Astrocyte (in vitro differentiated cells and primary cell): Measurements from ENCODE around the gene APOBEC3H. TPM values are rescaled to one million over a fixed set of nuclear protein-coding genes. Genes with fewer than 3 reads are reported as not detected.
A peak's percentile ranks its signal among the peaks of the same experiment; 100 is the strongest.

Source experiments
- DNase-seq: peaks from one replicate; pipeline ENCODE4 v3.0.0-alpha.2; 2010; ENCODE audit warnings: low read depth
- FAIRE-seq: peaks from 2 replicates; lab custom pipeline; 2011; peaks lifted over from hg19 to GRCh38; lab: Jason Lieb, UNC
- H2AFZ ChIP-seq: 2 replicates; pipeline ENCODE4 v1.6.0; 2012; ENCODE audit warnings: low read depth, low read length, inconsistent platforms
- H3K27ac ChIP-seq: 2 replicates; pipeline ENCODE4 v1.5.1; 2011; ENCODE audit warnings: low read depth, low read length, inconsistent platforms
- H3K27me3 ChIP-seq: 2 replicates; pipeline ENCODE4 v1.6.0; 2011; ENCODE audit warnings: low read length, inconsistent platforms; ENCODE audit not compliant: insufficient read depth
- H3K36me3 ChIP-seq: 2 replicates; pipeline ENCODE4 v1.5.1; 2011; ENCODE audit warnings: low read length, inconsistent platforms; ENCODE audit not compliant: insufficient read depth
- H3K4me1 ChIP-seq: 2 replicates; pipeline ENCODE4 v1.5.1; 2011; ENCODE audit warnings: low read length, inconsistent platforms; ENCODE audit not compliant: insufficient read depth
- H3K4me2 ChIP-seq: 2 replicates; pipeline ENCODE4 v1.6.0; 2012; ENCODE audit warnings: low read length, inconsistent platforms
- H3K4me3 ChIP-seq: 2 replicates; pipeline ENCODE4 v1.5.1; 2011; ENCODE audit warnings: low read depth, mild to moderate bottlenecking, low read length, inconsistent platforms; ENCODE audit not compliant: insufficient read depth
- H3K79me2 ChIP-seq: 2 replicates; pipeline ENCODE4 v1.6.0; 2012; ENCODE audit warnings: mild to moderate bottlenecking, low read length, inconsistent platforms; ENCODE audit not compliant: insufficient read depth
- H3K9ac ChIP-seq: 2 replicates; pipeline ENCODE4 v1.6.0; 2012; ENCODE audit warnings: mild to moderate bottlenecking, low read length, inconsistent platforms
- H3K9me3 ChIP-seq: 2 replicates; pipeline ENCODE4 v1.5.1; 2012; ENCODE audit warnings: low read depth, mild to moderate bottlenecking, low read length, inconsistent platforms; ENCODE audit not compliant: insufficient read depth
- H4K20me1 ChIP-seq: 2 replicates; pipeline ENCODE4 v1.6.0; 2012; ENCODE audit warnings: low read length, inconsistent platforms; ENCODE audit not compliant: insufficient read depth
- H3K27ac Mint-ChIP-seq: one replicate; pipeline ENCODE4 v1.8.0; 2021; ENCODE audit warnings: mild to moderate bottlenecking, mixed read lengths; ENCODE audit not compliant: unreplicated experiment
- H3K27me3 Mint-ChIP-seq: one replicate; pipeline ENCODE4 v1.8.0; 2021; ENCODE audit warnings: low read depth, mixed read lengths; ENCODE audit not compliant: unreplicated experiment
- H3K36me3 Mint-ChIP-seq: one replicate; pipeline ENCODE4 v1.8.0; 2021; ENCODE audit warnings: low read depth, mixed read lengths; ENCODE audit not compliant: unreplicated experiment
- H3K4me1 Mint-ChIP-seq: one replicate; pipeline ENCODE4 v1.8.0; 2021; ENCODE audit warnings: low read depth, mixed read lengths; ENCODE audit not compliant: unreplicated experiment
- H3K4me3 Mint-ChIP-seq: one replicate; pipeline ENCODE4 v1.8.0; 2021; ENCODE audit warnings: mild to moderate bottlenecking, moderate library complexity, mixed read lengths; ENCODE audit not compliant: unreplicated experiment
- H3K9me3 Mint-ChIP-seq: one replicate; pipeline ENCODE4 v1.8.0; 2021; ENCODE audit warnings: mild to moderate bottlenecking, mixed read lengths; ENCODE audit not compliant: unreplicated experiment
- EZH2 ChIP-seq: IDR thresholded peaks from 2 replicates; pipeline ENCODE4 v1.6.1; 2012; ENCODE audit warnings: mild to moderate bottlenecking, low read length, inconsistent platforms; ENCODE audit not compliant: insufficient read depth
- total RNA-seq: library from RNA; stranded (reverse); gene quantifications from 2 replicates; pipeline ENCODE4 v1.2.1, GENCODE V29; 2021
- TF ChIP-seq, protein P1 (sequence below): IDR thresholded peaks from 2 replicates; pipeline ENCODE4 v1.5.1; 2011; ENCODE audit warnings: low read depth, mild to moderate bottlenecking, inconsistent platforms, low read length, moderate library complexity; ENCODE audit not compliant: insufficient read depth

The APOBEC3H gene
- total RNA-seq, 1 donor from 2014 or later: 0.30 TPM

DNA sequence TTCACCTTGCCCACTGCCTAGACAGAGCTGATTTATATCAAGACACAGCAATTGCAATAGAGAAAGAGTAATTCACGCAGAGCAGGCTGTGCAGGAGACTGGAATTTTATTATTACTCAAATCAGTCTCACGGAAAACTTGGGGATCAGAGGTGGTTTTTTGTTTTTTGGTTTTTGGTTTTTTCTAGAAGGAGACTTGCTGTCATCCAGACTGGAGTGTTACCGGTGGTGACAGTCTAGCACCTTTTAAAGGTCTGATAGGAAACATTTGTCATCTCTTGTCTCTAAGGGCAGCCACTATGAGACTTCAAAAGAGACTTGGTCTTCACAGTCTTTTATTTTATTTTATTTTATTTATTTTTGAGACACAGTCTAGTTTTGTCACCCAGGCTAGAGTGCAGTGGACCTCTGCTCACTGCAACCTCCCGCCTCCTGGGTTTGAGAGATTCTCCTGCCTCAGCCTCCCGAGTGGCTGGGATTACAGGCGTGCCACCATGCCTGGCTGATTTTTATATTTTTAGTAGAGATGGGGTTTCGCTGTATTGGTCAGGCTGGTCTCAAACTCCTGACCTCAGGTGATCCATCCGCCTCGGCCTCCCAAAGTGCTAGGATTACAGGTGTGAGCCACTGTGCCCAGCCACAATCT is 19.1 kb downstream of the APOBEC3H start:
- no peak overlapping the region for H3K27ac ChIP-seq
- H3K27me3 ChIP-seq: peaks cover 49% of the 10 kb centered on the region
- H2AFZ ChIP-seq: no peak overlapping the region
- H3K79me2 ChIP-seq: no peaks in the 10 kb centered on the region
- peaks cover 2% of the 10 kb centered on the region for H3K9me3 Mint-ChIP-seq
- peaks cover 37% of the 10 kb centered on the region for H3K27me3 Mint-ChIP-seq
- no peak overlapping the region for H3K27ac Mint-ChIP-seq
- H4K20me1 ChIP-seq: no peaks in the 10 kb centered on the region
- no peak overlapping the region for H3K4me3 Mint-ChIP-seq
- no peak overlapping the region for H3K4me3 ChIP-seq
- no peaks in the 10 kb centered on the region for H3K4me1 ChIP-seq
- H3K9me3 ChIP-seq: no peaks in the 10 kb centered on the region
- FAIRE-seq (no peak), DNase-seq (no peak)
- no peak for TF ChIP-seq EZH2
- TF ChIP-seq, protein P1, sequence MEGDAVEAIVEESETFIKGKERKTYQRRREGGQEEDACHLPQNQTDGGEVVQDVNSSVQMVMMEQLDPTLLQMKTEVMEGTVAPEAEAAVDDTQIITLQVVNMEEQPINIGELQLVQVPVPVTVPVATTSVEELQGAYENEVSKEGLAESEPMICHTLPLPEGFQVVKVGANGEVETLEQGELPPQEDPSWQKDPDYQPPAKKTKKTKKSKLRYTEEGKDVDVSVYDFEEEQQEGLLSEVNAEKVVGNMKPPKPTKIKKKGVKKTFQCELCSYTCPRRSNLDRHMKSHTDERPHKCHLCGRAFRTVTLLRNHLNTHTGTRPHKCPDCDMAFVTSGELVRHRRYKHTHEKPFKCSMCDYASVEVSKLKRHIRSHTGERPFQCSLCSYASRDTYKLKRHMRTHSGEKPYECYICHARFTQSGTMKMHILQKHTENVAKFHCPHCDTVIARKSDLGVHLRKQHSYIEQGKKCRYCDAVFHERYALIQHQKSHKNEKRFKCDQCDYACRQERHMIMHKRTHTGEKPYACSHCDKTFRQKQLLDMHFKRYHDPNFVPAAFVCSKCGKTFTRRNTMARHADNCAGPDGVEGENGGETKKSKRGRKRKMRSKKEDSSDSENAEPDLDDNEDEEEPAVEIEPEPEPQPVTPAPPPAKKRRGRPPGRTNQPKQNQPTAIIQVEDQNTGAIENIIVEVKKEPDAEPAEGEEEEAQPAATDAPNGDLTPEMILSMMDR: no peak
- no peaks in the 10 kb centered on the region for H3K36me3 ChIP-seq
- H3K4me2 ChIP-seq: no peak overlapping the region
- no peaks in the 10 kb centered on the region for H3K36me3 Mint-ChIP-seq
- H3K4me1 Mint-ChIP-seq: no peaks in the 10 kb centered on the region
- no peak overlapping the region for H3K9ac ChIP-seq

DNA sequence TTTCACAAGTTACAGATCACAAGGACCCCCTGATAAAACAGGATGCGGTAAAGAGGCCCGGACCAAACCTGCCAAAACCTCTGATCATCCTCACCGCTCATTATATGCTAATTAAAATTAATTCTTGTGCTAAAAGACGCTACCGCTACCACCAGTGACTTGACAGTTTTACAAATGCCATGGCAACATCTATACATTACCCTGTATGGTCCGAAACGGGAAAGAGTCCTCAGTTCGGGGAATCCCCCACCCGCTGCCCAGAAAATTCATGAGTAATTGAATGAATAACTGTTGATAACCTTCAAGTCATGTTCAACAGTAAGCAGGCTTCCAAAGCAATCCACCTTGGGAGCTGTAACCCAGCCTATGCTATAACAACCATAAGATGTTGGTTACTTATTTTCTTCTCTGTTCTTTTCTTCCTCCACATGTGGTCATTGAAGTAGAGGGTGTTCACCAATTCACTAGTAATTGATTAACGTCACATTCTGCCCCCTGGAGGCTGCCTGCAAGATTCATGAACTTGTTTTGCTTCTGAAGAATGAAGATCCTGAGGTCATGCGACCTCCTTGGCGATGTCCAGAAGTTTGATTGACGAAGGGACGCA is 20.6 kb downstream of the APOBEC3H start:
- H2AFZ ChIP-seq: no peak overlapping the region
- H4K20me1 ChIP-seq: no peaks in the 10 kb centered on the region
- Mint-ChIP-seq H3K27ac (no peak overlapping the region), H3K4me3 (no peak overlapping the region), H3K9me3 (peaks cover 2% of the 10 kb centered on the region), H3K36me3 (no peaks in the 10 kb centered on the region), H3K27me3 (peaks cover 34% of the 10 kb centered on the region), H3K4me1 (no peaks in the 10 kb centered on the region)
- no peak for FAIRE-seq
- H3K9me3 ChIP-seq: no peaks in the 10 kb centered on the region
- H3K79me2 ChIP-seq: no peaks in the 10 kb centered on the region
- no peak overlapping the region for H3K4me2 ChIP-seq
- TF ChIP-seq EZH2: no peak
- TF ChIP-seq, protein P1: peak; percentile 44
- H3K4me1 ChIP-seq: no peaks in the 10 kb centered on the region
- DNase-seq: no peak
- H3K27me3 ChIP-seq: peaks cover 46% of the 10 kb centered on the region
- no peak overlapping the region for H3K4me3 ChIP-seq
- no peak overlapping the region for H3K27ac ChIP-seq
- no peak overlapping the region for H3K9ac ChIP-seq
- H3K36me3 ChIP-seq: no peaks in the 10 kb centered on the region

DNA sequence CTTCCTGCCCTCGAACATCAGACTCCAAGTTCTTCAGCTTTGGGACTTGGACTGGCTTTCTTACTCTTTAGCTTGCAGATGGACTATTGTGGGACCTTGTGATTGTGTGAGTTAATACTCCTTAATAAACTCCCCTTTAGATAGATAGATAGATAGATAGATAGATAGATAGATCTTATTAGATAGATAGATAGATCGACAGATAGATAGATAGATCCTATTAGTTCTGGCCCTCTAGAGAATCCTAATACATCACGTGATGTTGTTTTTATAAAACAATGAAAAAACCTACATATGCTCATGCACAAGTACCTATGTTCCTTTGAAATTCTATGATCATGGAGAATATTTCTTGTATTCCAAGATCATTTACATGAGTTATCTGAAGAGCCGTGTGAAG is 23.9 kb downstream of the APOBEC3H start:
- H2AFZ ChIP-seq: no peak overlapping the region
- no peaks in the 10 kb centered on the region for H3K79me2 ChIP-seq
- no peak overlapping the region for H3K4me3 ChIP-seq
- no peak overlapping the region for H3K4me3 Mint-ChIP-seq
- H3K36me3 Mint-ChIP-seq: no peaks in the 10 kb centered on the region
- no peak for FAIRE-seq
- H3K9ac ChIP-seq: no peak overlapping the region
- no peaks in the 10 kb centered on the region for H3K4me1 ChIP-seq
- no peaks in the 10 kb centered on the region for H4K20me1 ChIP-seq
- H3K36me3 ChIP-seq: no peaks in the 10 kb centered on the region
- no peak overlapping the region for H3K27ac ChIP-seq
- H3K9me3 ChIP-seq: no peaks in the 10 kb centered on the region
- no peak overlapping the region for H3K4me2 ChIP-seq
- DNase-seq: no peak
- H3K27ac Mint-ChIP-seq: no peak overlapping the region
- H3K27me3 ChIP-seq: peaks cover 19% of the 10 kb centered on the region
- H3K4me1 Mint-ChIP-seq: no peaks in the 10 kb centered on the region
- peaks cover 16% of the 10 kb centered on the region for H3K27me3 Mint-ChIP-seq
- no peaks in the 10 kb centered on the region for H3K9me3 Mint-ChIP-seq
- no peak for TF ChIP-seq EZH2
- TF ChIP-seq, protein P1: no peak
